Activated naive CD8-positive, alpha-beta T cell treated with anti-CD3 and anti-CD28 coated beads for 36 hours (primary cell): Measurements from ENCODE around the gene LPP. TPM values are rescaled to one million over a fixed set of nuclear protein-coding genes. Genes with fewer than 3 reads are reported as not detected.
A peak's percentile ranks its signal among the peaks of the same experiment; 100 is the strongest.

Experiments
- DNase-seq: peaks from one replicate; pipeline ENCODE4 v3.0.0; 2021
- H3K27ac Mint-ChIP-seq: one replicate; pipeline ENCODE4 v1.8.0; 2022; ENCODE audit warnings: mild to moderate bottlenecking, moderate library complexity, mixed read lengths
- H3K27me3 Mint-ChIP-seq: one replicate; pipeline ENCODE4 v1.8.0; 2022; ENCODE audit warnings: mild to moderate bottlenecking, mixed read lengths
- H3K36me3 Mint-ChIP-seq: one replicate; pipeline ENCODE4 v1.8.0; 2021; ENCODE audit warnings: mild to moderate bottlenecking, mixed read lengths
- H3K4me1 Mint-ChIP-seq: one replicate; pipeline ENCODE4 v1.8.0; 2021; ENCODE audit warnings: mixed read lengths
- H3K4me3 Mint-ChIP-seq: one replicate; pipeline ENCODE4 v1.8.0; 2022; ENCODE audit warnings: mild to moderate bottlenecking, moderate library complexity, mixed read lengths
- H3K9me3 Mint-ChIP-seq: one replicate; pipeline ENCODE4 v1.8.0; 2022; ENCODE audit warnings: mixed read lengths
- total RNA-seq, 2 experiments: library from RNA; stranded (reverse); gene quantifications; one replicate each; pipeline ENCODE4 v1.2.3, GENCODE V29; 2021

Gene LPP
- total RNA-seq, 2 experiments from 2014 or later = 15.0 to 15.3 TPM

GRCh38 chr3:188908002-188908850 is 754.3 kb downstream of the LPP start:
- H3K4me1 Mint-ChIP-seq = peaks cover 14% of the 10 kb centered on the region
- no peak overlapping the region for H3K27ac Mint-ChIP-seq
- H3K27me3 Mint-ChIP-seq = no peaks in the 10 kb centered on the region
- H3K36me3 Mint-ChIP-seq = peaks cover 7% of the 10 kb centered on the region
- DNase-seq = no peak
- no peak overlapping the region for H3K4me3 Mint-ChIP-seq
- H3K9me3 Mint-ChIP-seq = peaks cover 2% of the 10 kb centered on the region

GRCh38 chr3:188911026-188911850 is 757.3 kb downstream of the LPP start:
- Mint-ChIP-seq H3K27me3 (no peaks in the 10 kb centered on the region), H3K4me3 (no peak overlapping the region), H3K36me3 (peaks cover 3% of the 10 kb centered on the region), H3K4me1 (peaks cover 39% of the 10 kb centered on the region), H3K9me3 (peaks cover 2% of the 10 kb centered on the region), H3K27ac (no peak overlapping the region)
- no peak for DNase-seq

DNA sequence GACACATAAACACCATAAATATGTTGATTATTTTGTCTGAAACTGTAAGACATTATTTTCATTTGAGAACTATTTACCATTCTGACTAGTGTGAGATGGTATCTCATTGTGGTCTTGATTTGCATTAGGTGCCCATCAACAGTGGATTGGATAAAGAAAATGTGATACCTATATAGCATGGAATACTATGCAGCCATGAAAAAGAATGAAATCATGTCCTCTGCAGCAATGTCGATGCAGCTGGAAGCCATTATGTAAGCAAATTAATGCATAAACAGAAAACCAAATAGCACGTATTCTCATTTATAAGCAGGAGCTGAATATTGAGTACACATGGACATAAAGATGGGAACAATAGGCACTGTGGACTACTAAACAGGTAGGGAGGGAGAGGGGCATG is 759.1 kb downstream of the LPP start:
- no peak overlapping the region for H3K27ac Mint-ChIP-seq
- peaks cover 3% of the 10 kb centered on the region for H3K9me3 Mint-ChIP-seq
- H3K4me3 Mint-ChIP-seq = no peak overlapping the region
- H3K27me3 Mint-ChIP-seq = no peaks in the 10 kb centered on the region
- H3K36me3 Mint-ChIP-seq = peaks cover 3% of the 10 kb centered on the region
- peaks cover 58% of the 10 kb centered on the region for H3K4me1 Mint-ChIP-seq
- DNase-seq = no peak

DNA sequence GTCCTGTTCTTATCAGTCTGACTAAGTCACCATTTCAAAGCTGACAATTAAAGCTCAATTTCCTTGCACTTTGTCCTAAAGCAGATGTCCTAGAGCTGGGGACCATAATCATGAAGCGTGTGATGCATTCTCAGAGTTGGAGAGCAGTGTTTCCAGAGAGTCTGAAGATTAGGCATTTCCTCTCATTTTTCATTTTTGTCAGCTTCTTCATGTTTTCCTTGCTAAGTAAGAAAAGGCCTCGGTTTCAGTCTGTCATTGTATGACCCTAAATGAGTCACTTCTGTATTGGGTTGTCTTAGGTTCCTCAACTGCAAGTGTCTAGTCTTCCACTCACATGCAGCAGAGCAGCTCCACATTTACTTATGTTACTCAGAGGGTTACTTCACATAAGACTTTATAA is 760.6 kb downstream of the LPP start:
- no peaks in the 10 kb centered on the region for H3K36me3 Mint-ChIP-seq
- no peaks in the 10 kb centered on the region for H3K27me3 Mint-ChIP-seq
- H3K9me3 Mint-ChIP-seq = peaks cover 3% of the 10 kb centered on the region
- H3K27ac Mint-ChIP-seq = peak overlapping the region; percentile 93
- peak overlapping the region; percentile 55 for H3K4me3 Mint-ChIP-seq
- H3K4me1 Mint-ChIP-seq = peaks cover 47% of the 10 kb centered on the region
- DNase-seq = no peak

DNA sequence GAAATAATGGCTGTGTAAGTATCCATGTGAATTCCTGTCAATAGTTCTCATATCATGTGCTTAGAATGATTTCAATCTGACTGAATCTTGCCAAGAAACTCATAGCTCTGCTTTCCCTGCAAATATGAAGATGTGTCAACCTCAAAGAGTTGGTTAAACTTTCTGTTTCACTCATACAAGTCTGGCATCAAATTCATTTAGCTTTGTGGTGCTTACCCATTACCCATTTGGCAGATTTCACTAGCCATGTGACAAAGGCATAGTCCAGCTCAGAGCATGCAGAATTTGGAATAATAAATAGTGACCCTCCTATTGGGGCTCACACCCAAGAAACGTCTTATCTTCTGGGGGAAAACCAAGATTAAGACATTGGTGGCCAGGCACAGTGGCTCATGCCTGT is 761.2 kb downstream of the LPP start:
- Mint-ChIP-seq H3K9me3 (peaks cover 5% of the 10 kb centered on the region), H3K27ac (peak overlapping the region; percentile 93), H3K4me1 (peaks cover 47% of the 10 kb centered on the region), H3K4me3 (peak overlapping the region; percentile 5), H3K36me3 (no peaks in the 10 kb centered on the region), H3K27me3 (no peaks in the 10 kb centered on the region)
- no peak for DNase-seq

DNA sequence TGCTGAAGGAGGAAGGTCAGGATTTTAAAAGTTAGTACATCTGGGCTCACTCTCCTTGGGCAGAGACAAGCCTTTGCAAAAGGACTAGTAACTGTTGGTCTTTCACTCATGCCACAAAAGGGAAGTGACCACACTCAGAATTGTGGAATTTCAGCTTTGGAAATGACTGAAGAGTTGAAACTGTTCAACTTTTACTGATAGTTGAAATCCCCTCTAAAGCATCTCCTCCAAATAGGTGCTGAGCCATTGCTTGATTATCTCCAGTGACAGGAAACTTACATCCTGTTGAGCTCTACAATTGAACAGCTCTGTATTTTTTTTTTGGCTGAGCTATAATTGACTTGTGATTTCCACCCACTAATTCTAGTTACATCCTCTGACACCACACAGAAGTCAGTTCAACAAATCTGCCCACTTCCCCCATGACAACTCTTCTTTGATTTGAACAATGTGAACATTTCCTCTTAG is 763.0 kb downstream of the LPP start:
- DNase-seq = no peak
- Mint-ChIP-seq H3K27me3 (no peaks in the 10 kb centered on the region), H3K9me3 (peaks cover 5% of the 10 kb centered on the region), H3K27ac (peak overlapping the region; percentile 74), H3K36me3 (no peaks in the 10 kb centered on the region), H3K4me1 (peaks cover 45% of the 10 kb centered on the region), H3K4me3 (no peak overlapping the region)

GRCh38 chr3:188918093-188918492 is 764.1 kb downstream of the LPP start:
- no peak for DNase-seq
- Mint-ChIP-seq H3K27me3 (no peaks in the 10 kb centered on the region), H3K9me3 (peaks cover 3% of the 10 kb centered on the region), H3K36me3 (no peaks in the 10 kb centered on the region), H3K27ac (peak overlapping the region; percentile 74), H3K4me1 (peaks cover 45% of the 10 kb centered on the region), H3K4me3 (no peak overlapping the region)

DNA sequence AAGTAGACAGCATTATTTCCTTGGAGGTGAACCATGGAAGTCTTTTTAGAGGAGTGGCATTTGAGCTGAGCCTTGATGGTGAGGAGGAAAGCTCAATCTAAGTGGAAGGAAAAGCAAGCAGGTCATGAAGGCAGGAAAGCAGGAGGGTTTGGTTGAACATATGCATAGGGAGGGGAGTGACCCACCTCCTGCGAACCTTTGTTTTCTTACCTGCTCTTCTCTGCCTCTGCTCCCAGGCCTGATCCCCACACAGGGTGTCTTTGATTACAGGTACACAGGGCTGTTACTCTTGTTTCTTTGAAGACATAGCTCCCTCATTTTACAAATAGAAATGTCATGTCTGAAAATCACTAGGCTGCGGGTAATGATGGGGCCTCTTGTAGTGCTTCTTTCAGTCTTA is 769.7 kb downstream of the LPP start:
- H3K4me3 Mint-ChIP-seq = no peak overlapping the region
- H3K36me3 Mint-ChIP-seq = no peaks in the 10 kb centered on the region

GRCh38 chr3:188925376-188925775 is 771.4 kb downstream of the LPP start:
- H3K27me3 Mint-ChIP-seq = no peaks in the 10 kb centered on the region
- H3K4me3 Mint-ChIP-seq = no peak overlapping the region
- peaks cover 4% of the 10 kb centered on the region for H3K9me3 Mint-ChIP-seq
- no peak for DNase-seq
- H3K4me1 Mint-ChIP-seq = peaks cover 2% of the 10 kb centered on the region
- no peak overlapping the region for H3K27ac Mint-ChIP-seq
- no peaks in the 10 kb centered on the region for H3K36me3 Mint-ChIP-seq

More for the DNA sequence above, 769.7 kb downstream of the LPP start:
- no peak for DNase-seq
- peaks cover 6% of the 10 kb centered on the region for H3K9me3 Mint-ChIP-seq
- H3K4me1 Mint-ChIP-seq = peaks cover 2% of the 10 kb centered on the region
- H3K27me3 Mint-ChIP-seq = no peaks in the 10 kb centered on the region
- H3K27ac Mint-ChIP-seq = no peak overlapping the region

DNA sequence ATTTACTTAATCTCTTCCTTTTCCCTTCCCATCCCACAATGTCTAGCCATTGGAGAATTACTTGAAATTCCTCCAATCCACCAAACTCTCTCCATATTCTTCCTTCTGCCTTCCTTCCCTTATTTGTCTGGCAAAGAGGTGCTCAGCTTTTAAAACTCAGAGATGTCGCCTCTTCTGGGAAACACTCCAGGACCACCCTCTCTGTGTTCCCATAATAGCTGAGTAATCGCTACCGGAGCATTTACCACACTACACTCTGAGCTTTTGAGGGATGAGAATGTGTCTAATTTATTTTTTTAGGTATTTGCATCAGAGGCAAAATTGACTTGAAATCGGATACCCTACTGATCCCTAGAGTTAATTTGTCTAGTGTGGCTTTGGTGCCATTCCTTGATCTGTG is 772.2 kb downstream of the LPP start:
- Mint-ChIP-seq H3K36me3 (no peaks in the 10 kb centered on the region), H3K27ac (no peak overlapping the region), H3K4me3 (no peak overlapping the region), H3K4me1 (peaks cover 2% of the 10 kb centered on the region), H3K9me3 (peaks cover 4% of the 10 kb centered on the region), H3K27me3 (no peaks in the 10 kb centered on the region)
- DNase-seq = no peak

DNA sequence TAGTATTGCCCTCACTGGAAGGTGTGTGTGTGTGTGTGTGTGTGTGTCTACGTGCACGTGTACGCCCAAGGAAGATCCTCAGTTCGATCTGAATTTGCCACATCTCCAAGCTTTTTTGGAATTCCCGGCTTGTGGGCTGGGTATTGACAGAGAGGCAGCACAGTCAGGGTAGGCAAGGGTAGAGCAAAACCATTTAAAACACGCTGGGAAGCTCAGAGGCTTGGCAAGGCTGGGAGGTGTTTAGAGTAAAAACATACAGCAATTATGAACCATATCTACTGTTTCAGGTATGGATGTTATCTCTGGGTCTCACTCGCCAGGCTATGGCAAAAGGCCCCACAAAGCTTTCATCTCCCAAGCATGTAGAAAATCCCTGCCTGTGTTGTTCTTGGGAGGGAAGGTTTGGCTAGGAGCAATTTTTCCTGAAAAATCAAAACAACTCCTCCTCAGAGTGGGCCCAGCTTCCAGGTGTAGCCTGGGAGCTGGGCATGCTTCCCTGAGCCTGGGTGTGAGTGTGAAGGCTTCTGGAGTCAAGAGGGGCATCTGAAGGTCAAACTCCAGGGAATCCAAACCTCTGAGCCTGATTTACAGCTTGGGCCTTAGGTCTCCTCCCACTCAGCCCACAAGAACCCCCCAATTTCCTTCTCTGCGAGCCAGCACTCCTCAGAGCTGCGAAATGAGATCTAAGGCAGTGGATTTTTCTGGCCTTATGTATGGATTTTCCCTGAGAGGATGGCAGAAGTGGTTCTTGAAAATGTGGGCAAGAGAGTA is 773.0 kb downstream of the LPP start:
- H3K4me1 Mint-ChIP-seq = peaks cover 2% of the 10 kb centered on the region
- no peak overlapping the region for H3K27ac Mint-ChIP-seq
- peaks cover 4% of the 10 kb centered on the region for H3K9me3 Mint-ChIP-seq
- H3K36me3 Mint-ChIP-seq = no peaks in the 10 kb centered on the region
- no peaks in the 10 kb centered on the region for H3K27me3 Mint-ChIP-seq
- H3K4me3 Mint-ChIP-seq = no peak overlapping the region
- DNase-seq = no peak

- Mint-ChIP-seq H3K4me1 (peaks cover 2% of the 10 kb centered on the region), H3K36me3 (no peaks in the 10 kb centered on the region), H3K27me3 (no peaks in the 10 kb centered on the region), H3K9me3 (peaks cover 4% of the 10 kb centered on the region), H3K27ac (no peak overlapping the region), H3K4me3 (no peak overlapping the region)
- no peak for DNase-seq
Measured at GRCh38 chr3:188927971-188928370, 774.0 kb downstream of the LPP start.

DNA sequence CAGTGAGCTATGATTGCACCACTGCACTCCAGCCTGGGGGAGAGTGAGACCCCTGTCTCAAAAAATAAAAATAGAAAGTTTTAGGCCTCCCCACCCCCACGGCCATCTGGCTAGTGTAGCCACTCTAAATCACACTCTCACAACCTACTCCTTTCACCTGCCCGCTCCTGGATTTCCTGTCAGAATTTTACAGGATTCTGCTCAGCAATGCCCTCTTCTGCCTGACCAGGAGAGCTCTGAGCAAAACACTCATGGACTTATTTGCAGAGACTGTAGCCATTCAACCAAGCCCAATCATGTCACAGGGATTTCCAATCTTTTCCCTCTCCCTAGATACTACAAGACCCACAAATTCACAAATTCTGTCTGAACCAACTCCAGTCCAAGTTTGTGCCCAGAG is 775.2 kb downstream of the LPP start:
- Mint-ChIP-seq H3K9me3 (peaks cover 4% of the 10 kb centered on the region), H3K4me1 (peaks cover 3% of the 10 kb centered on the region), H3K27ac (no peak overlapping the region), H3K4me3 (no peak overlapping the region), H3K27me3 (no peaks in the 10 kb centered on the region), H3K36me3 (no peaks in the 10 kb centered on the region)
- DNase-seq = no peak

GRCh38 chr3:188931036-188931435 is 777.1 kb downstream of the LPP start:
- H3K4me1 Mint-ChIP-seq = peaks cover 2% of the 10 kb centered on the region
- H3K27ac Mint-ChIP-seq = no peak overlapping the region
- no peak overlapping the region for H3K4me3 Mint-ChIP-seq
- no peaks in the 10 kb centered on the region for H3K36me3 Mint-ChIP-seq
- no peaks in the 10 kb centered on the region for H3K27me3 Mint-ChIP-seq
- no peak for DNase-seq
- peaks cover under 1% of the 10 kb centered on the region for H3K9me3 Mint-ChIP-seq

DNA sequence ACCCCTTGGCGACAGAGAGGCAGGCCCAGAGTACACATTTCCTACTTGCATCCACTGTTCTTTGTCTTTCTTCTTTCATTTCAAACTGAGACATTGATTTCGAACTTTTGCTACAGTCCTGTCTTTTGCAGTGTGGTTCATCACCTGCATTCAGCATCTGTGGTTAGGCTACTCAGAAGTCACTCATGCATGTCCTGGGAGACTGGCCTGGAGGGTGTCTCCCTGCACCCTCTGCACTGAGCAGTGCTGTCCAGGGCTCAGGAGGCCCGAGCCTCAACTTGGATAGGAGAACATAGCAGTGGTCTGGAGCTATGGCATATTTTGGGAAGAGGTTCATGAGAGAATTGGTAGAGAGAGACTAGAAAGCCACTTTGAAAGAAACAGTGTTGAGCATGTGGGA is 777.6 kb downstream of the LPP start:
- H3K9me3 Mint-ChIP-seq = no peaks in the 10 kb centered on the region
- no peak for DNase-seq
- no peaks in the 10 kb centered on the region for H3K27me3 Mint-ChIP-seq
- no peaks in the 10 kb centered on the region for H3K36me3 Mint-ChIP-seq
- H3K27ac Mint-ChIP-seq = no peak overlapping the region
- H3K4me1 Mint-ChIP-seq = peaks cover 2% of the 10 kb centered on the region
- no peak overlapping the region for H3K4me3 Mint-ChIP-seq
